Retinal pigment epithelial cell (primary cell): ENCODE measurements around the gene MVB12B.

ENCODE experiments used
- DNase-seq: peaks from one replicate; pipeline ENCODE4 v3.0.0-alpha.2; 2010; ENCODE audit warnings: low read depth
- H3K4me3 ChIP-seq: 2 replicates; pipeline ENCODE4 v1.5.1; 2011; ENCODE audit warnings: mild to moderate bottlenecking, low read length, control low read depth, moderate library complexity
- CTCF ChIP-seq: conservative IDR thresholded peaks from 2 replicates; pipeline ENCODE4 v1.5.1; 2011; ENCODE audit warnings: low read depth, low read length, control low read depth, inconsistent platforms

Gene MVB12B

GRCh38 chr9:126293522-126293889 is 33.1 kb upstream of the MVB12B start:
- no peak overlapping the region for H3K4me3 ChIP-seq
- no peak for DNase-seq
- peak; percentile 51 for TF ChIP-seq CTCF

GRCh38 chr9:126294331-126295081 is 32.1 kb upstream of the MVB12B start:
- TF ChIP-seq CTCF, result no peak
- no peak for DNase-seq
- no peak overlapping the region for H3K4me3 ChIP-seq

GRCh38 chr9:126295082-126295477 is 31.5 kb upstream of the MVB12B start:
- no peak for TF ChIP-seq CTCF
- no peak overlapping the region for H3K4me3 ChIP-seq
- DNase-seq, result no peak

- no peak for TF ChIP-seq CTCF
- no peak for DNase-seq
These were observed 31.1 kb upstream of the MVB12B start for GRCh38 chr9:126295516-126295915.

GRCh38 chr9:126295936-126296600 is 30.6 kb upstream of the MVB12B start:
- H3K4me3 ChIP-seq, result no peak overlapping the region
- TF ChIP-seq CTCF, result no peak
- no peak for DNase-seq

More at GRCh38 chr9:126295516-126295915, 31.1 kb upstream of the MVB12B start:
- H3K4me3 ChIP-seq, result no peak overlapping the region

- no peak for TF ChIP-seq CTCF
- H3K4me3 ChIP-seq, result no peak overlapping the region
- no peak for DNase-seq
These were observed 29.9 kb upstream of the MVB12B start for GRCh38 chr9:126296687-126297086.

- no peak for DNase-seq
- H3K4me3 ChIP-seq, result no peak overlapping the region
- no peak for TF ChIP-seq CTCF
These were observed 29.0 kb upstream of the MVB12B start for GRCh38 chr9:126297661-126298060.
